GM21390 (cell line): Measurements from ENCODE around the gene ZBTB16.

Source experiments
- ATAC-seq: cut with Tn5 transposase; IDR thresholded peaks from one replicate; pipeline ENCODE4 v1.9.1; 2021; ENCODE audit not compliant: unreplicated experiment

The ZBTB16 gene

DNA sequence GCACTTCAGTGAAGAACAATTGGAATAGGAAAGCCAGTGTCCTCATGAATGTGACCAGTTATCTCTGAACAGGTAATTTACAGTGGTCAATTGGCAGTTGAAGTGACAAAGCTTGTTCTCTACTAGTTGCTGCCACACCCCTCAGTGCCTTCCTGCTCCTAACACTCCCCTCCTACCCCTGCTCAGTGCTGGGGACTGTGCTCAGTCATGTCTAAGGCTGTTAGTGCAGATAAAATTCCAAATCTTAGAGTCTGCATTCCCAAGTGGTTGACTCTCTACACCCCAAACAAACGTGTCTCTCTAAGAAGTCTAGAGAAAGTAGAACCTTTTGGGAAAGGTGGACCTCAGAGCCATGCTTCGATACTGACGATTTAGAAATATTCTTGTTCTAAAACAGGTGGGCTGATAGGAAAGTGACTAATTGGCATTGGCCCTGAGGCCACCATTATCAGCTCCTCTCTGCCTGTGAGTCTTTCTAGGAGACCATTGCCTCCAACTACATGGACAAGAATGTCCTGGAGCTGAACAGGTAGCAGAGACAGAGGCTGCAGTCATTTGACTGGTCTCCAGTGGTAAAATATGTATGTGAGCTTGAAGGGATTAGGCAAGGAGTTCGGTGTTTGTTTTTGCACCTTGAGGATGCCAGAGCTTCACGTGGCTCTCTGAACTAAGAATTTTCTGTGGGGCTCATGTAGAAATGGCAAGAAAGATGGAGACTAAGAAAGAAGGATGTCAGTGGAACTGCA, 214.6 kb downstream of the ZBTB16 start:
- no peak for ATAC-seq

DNA sequence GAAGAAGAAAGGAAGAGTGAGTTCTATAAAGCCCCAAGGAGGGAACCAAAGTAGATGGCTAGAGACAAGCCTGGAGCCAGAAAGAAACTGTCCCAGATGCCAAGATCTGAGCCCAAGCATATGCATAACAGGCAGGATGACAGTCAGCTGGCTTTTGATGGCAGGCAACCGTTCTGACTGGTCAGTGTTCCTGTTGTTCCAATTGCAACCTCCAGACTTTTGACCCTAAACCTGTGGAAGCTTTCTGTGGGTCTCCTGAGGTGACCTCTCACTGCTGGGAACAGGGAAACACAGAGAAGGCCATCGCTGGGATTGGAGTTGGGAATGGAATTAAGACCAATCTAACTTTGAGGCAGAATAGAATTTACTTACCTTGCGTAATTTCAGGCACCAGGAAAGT, 215.1 kb downstream of the ZBTB16 start:
- no peak for ATAC-seq

DNA sequence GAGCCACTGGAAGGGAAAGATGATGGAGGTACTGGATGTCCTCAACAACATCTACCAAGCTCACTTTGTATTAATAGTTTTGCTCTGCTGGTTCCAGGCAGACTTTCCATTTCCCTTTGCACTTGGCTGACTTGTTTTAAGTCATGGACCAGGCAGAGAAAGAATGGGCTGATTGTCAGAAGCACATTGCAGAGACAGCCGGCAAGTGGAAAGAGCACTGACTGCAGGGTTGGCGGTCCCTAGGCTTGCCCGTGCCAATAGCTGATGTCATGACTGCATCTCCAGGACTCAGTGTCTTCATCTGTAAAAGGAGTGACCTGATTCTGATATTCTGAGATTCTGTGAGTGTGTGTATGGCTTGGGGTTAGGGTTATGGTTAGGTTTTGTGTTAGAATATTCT, 215.8 kb downstream of the ZBTB16 start:
- ATAC-seq = no peak

DNA sequence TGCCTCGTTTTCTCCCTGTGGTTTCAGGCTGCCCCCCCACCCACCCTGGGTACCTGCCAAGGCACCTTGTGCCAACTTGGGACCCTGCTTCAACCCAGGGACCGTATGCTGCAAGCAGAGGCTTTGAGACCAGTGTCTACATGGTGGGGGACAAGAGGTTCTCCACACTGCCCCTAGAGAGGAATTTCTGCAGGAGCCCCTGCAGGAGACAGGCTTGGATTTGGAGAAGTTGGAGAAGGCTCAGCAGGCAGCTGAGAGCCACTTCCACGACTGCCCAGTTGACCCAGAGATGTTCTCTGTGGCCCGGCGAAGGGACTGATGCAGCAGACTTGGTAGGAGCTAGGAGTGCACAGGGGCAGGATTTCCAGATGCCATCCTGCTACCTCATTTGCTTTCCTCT, 216.6 kb downstream of the ZBTB16 start:
- no peak for ATAC-seq

DNA sequence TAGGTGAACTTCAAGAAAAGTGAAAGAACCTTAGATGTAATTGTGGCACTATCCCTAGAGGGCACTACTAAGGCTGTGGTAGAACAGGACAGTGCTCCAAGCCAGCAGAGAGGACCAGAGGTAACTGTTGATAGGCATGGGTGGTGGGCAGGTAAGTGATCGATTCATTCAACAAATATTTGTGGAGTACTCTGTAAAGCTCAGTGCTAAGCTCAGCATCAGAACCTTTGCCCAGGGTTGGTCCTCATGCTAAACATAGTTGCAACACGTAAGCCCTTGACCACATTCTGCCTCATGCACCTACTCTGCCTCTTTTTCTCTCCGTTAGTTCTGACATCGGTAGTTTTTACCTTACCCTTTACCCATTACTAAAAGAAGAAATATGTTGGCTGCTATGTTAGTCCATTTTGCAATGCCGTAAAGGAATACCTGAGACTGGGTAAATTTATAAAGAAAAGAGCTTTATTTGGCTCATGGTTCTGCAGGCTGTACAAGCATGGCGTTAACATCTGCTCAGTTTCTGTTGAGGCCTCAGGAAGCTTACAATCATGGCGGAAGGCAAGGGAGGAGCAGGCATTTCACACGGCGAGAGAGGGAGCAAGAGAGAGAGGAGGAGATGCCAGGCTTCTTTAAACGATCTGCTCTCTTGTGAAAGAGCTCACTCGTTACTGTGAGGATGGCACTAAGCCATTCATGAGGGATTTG, 218.3 kb downstream of the ZBTB16 start:
- ATAC-seq = no peak

DNA sequence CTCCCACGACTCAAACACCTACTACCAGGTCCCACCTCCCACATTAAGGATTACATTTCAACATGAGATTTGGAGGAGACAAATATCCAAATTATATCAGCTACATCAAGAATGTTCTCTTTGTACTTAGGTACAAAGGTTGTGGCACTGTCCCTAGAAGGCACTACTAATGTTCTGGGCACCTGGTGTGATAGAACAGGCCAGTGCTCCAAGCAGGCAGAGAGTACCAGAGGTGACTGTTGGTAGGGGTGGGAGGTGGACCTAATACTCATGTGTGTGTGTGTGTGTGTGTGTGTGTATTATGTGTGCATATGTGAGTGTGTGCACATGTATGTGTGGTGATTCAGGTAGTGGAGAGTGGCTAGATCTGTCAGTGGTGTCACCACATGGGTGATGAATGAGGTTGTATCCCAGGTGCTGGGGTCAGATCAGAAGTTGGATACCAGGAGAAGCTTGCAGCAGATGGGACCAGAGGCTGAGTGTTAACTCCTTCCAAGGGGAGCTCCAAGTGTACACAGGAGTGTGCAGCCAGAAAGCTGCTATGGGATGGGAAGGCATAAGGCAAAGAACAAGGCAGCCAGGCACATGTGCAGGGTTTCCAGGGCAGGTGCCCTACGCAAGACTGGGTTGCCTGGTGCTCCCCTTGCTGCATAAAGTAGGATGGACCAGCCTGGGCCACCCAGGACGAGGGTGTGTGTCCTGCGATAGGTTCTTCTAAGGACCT, 219.0 kb downstream of the ZBTB16 start:
- no peak for ATAC-seq

DNA sequence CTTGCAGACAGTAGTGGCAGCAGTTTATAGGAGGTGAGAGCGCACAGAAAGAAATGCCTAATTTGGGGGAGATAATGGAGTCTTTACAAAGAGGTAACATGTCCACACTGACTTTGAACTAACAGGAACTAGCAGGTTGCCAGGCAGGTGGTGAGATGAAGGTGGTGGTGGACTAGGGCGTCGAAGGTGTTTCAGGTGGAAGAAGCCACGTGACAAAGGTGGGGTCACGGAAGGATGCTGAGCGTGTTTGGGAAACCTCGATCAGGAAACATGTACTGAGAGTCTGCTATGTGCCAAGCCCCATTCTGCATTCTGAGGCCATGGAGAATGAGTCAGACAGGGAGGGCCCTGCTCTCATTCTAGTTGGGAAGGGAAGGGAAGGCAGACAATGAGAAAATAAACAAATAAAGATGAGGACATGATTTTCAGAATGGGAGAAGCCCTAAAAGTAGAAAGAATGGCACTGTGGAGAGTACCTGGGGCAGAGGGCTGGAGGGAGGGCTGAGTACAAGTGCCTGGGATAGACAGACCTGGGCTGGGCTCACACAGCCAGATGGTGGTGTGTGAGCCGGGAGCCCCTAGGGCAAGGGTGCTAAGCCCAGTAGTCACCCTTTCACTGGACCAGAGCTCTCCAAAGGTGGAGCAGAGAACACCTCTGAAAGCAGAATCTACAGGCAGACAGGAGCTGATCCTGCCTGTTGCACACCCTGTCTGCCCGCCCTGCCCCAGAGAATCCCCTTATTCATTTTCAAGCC, 220.5 kb downstream of the ZBTB16 start:
- no peak for ATAC-seq

DNA sequence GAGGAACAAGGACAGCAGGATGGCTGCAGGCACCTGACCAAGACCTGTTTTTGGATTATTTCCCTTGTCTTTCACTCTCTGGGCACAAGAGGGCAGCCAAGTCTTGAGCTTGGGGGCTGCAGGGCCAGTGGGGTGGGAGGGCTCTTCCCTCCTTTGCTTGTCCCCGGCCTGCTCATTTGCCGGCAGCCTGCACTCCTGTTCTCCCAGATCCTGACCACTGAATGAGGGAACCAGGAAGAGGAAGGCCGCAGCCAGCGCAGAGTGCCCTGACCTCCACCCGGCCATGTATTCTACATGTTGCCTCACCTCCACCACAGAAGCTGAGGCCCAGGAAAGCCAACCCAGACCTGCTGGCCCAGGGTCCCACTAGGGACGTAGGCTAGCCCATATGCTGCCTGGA, 221.2 kb downstream of the ZBTB16 start:
- no peak for ATAC-seq

DNA sequence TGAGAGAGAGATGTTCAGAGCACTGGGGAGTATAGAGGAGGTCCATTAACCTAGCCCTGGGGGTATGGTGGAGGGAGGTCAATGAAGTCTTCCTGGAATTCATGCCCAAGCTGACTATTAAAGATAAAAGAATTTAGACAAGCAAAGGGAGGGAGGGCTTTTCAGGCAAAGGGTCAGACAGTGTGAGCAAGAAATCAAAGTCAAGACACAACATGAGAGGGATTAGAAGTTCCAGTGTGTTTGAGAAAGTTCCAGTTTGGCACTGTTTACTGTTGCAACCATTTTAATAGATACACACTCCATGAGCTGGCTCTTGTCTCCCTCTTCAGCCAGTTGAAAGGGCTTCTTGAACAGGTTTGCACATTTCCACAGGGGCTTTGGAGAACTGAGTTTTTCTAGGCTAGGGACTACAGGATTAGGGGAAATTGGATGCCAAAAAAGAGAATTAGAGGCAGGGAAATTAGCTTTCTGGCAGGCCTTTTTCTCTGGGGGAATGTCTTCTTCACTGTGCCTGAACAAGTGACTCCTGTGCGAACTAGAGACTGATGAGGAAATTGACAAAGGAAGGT, 222.0 kb downstream of the ZBTB16 start:
- ATAC-seq = no peak

DNA sequence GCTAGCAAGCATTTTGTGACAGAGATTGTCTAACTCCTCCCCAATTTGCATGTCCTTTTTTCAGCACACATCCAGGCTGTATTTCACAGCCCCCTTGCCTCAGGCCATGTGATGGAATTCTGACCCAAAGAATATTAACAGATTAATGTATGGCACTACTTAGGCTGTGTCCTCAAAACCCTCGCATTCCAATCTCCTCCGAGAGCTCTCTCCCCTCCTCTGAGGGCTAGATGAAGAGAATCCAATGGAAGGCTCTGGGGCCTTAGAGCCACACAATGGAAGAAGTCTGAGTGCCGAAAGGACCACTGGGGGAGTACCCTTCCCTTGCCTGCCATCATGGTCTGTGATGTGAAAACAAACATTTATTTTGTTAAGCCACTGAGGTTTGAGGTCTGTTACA, 223.0 kb downstream of the ZBTB16 start:
- ATAC-seq = no peak

DNA sequence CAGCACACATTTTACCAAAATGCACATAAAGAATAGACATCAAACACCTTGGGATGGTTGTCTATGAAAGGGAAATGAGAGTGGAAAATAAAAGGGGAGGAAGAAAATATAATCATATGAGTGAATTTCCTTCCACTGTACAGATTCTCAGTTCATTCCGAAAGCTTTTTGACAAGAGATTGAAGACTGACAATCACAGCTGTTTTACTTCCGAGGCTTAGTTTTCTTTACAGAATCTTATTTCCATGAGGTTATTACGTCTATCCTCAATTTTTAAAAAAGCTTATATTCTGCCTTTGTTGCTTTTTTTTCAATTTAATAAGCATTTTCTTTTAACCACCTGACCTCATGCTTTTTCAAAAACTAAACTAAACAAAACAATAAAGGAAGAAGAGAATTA, 223.9 kb downstream of the ZBTB16 start:
- ATAC-seq = no peak

DNA sequence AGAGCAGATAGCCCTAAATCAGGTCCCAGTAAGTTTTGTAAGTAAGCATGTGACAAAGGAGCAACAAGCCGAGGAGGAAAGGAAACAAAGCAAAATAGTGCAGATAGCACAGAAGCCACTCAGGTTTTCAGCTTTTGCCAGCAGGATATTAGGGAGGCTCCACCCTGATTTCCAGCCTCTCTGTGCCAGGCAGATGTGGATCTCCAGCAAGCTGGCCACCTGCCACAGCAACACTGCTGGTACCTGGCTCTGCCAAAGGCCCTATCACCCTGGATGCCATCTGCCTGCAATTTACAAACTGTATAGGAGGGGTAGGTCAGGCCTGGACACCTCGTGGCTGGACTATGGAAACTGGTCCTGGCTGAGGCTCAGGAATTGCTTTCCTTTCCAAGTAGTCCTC, 224.5 kb downstream of the ZBTB16 start:
- no peak for ATAC-seq

DNA sequence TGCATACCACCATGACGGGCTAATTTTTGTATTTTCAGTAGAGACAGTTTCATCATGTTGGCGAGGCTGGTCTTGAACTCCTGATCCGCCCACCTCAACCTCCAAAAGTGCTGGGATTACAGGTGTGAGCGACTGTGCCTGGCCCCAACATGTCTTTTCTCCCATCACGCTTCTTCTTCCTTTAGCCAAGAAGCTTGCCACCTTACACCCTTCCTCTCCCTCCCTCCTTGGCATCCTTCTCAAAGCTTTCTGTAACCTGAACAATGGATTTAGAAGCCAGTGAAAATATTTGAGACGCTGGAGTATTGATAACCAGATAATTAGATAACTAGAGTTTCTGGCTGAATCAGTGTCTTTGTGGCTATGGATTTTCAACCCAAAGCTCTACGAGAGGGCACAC, 225.4 kb downstream of the ZBTB16 start:
- no peak for ATAC-seq

DNA sequence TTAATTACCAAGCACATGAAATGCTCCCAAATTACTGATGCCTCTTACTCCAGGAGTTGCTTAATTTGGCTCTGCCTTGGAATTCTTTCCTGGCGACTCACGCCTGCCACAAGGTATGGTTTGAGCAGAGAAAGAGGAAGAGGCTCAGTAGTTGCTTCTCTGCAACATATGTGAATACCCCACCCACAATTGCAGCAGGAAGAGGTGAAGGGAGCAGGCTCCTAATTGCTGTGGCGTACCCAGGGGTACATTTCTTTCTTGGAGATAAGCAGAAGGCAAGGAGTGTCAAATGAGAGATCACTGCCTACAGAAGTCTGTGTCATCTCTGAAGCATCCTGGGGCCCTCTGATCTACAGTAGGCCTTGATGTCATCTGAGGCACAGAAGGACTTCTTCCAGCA, 226.1 kb downstream of the ZBTB16 start:
- no peak for ATAC-seq

DNA sequence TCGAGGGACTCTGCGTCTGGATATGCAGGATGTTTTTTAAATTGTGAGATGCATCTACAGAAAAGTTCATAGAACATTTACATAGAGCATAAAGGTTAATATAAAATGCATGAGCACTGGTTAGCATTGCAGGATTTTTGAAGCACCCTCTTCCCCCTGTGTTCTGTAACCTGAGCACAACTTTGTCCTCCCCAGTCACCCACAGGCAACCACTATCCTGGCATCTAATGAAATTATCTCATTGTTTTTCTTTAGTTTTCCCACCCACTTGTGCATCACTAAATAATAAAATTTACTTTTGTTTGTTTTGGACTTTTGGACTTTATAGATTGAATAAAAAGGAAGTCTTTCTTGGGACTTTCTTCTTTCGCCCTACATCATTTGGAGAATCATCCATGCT, 226.7 kb downstream of the ZBTB16 start:
- ATAC-seq = no peak

DNA sequence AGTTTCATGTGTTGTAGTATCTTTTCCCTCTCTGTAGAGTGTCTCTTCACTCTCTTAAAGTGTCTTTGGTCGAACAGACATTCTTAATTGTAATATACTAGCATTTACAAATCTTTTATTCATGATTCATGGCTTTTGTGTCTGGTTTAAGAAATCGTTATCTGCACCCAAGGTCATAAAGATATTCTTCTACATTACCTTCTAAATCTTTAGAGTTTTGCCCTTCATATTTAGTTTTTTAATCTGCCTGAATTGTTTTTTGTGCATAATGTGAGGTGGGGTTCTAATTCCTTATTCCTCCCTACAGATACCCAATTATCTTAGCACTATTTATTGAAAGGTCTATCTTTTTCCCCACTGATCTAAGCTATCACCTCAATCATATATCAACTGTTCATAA, 227.6 kb downstream of the ZBTB16 start:
- ATAC-seq = no peak

DNA sequence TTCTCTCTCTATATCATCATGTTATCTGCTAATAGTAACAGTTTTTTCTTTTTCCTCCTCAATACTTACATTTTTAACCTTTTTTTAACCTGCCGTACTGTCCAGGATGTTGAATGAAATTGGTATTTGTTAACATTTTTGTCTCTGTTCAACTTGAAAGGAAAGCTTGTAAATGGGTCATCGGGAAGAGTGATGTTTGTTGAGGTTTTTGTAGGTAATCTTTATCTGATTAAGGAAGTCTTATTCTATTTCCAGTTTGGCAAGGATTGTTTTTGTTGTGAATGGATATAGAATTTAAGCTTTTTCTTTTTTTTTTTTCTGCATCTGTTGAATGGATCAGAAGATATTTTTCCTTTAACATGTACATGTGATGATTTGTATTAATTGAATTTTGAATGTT, 228.6 kb downstream of the ZBTB16 start:
- ATAC-seq = no peak

DNA sequence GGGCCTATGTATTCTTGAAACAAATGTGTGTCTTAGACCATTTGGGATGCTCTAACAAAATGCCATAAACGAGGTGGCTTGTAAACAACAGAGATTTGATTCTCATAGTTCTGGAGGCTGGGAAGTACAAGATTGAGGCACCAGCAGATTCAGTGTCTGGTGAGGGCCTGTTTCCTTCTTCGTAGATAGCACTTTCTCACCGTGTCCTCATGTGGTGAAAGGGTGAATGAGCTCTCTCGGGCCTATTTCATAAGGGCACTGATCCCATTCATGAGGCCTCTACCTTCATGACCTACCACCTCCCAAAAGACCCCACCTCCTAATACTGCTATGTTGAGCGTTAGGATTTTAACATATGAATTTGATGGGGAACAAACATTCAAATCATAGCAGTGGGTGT, 230.3 kb downstream of the ZBTB16 start:
- no peak for ATAC-seq

DNA sequence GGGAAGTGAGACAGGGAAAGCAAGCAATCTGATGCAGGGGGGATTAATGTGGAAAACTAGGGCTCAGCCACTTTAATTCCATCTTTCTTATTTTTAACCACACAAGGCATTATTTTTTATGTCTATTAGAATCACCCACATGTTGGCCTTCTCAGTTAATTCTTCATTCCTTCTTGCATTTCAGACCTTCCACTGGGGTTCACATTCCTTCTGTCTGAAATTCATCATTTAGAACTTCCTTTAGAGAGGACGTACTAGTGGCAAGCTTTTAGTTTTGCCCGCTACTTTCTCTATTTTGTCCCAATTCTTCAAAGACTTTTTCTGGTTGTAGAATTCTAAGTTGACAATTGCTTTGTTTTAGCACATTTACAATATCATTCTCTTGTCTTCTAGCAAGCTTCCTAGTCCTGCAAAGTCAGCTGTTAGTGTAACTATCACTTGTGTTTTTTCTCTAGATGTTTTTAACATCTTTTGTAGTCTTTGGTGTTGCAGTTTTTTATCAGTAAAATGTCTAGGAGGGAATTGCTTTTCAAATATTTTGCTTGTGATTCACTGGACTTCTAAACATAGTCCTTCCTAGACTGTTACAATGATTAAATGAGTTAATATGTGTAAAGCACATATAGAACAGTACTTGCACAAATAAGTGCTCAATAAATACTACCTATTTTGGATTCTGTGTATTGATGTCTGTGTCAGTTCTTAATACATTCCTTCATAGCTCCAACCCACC, 231.2 kb downstream of the ZBTB16 start:
- no peak for ATAC-seq

DNA sequence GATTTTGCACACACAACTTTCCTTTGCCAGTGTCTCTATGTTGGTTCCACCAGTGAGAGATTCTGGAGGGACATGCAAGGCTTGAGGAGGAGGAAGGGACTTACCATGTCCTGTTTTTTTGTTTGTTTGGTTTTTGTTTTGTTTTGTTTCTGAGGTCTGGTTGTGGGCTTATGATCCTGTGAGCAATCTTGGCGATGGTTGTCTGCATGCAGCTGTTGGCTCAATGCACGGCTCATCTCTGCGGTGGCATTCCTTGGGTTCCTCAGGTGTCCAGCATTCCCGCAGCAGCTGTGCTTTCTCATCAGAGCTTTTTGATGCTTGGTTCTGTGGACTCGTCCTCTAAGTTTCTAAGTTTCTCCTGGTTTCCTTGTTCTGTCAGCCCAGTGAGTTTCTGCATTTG, 231.9 kb downstream of the ZBTB16 start:
- no peak for ATAC-seq
